NCI-H2227 treated with DMSO at 0.1 percent for 48 hours (cell line): Measurements from ENCODE around the gene LPIN1.

ENCODE experiments used
- DNase-seq: peaks from one replicate; lab custom pipeline; 2025; lab: John Stamatoyannopoulos, UW

LPIN1 gene

DNA sequence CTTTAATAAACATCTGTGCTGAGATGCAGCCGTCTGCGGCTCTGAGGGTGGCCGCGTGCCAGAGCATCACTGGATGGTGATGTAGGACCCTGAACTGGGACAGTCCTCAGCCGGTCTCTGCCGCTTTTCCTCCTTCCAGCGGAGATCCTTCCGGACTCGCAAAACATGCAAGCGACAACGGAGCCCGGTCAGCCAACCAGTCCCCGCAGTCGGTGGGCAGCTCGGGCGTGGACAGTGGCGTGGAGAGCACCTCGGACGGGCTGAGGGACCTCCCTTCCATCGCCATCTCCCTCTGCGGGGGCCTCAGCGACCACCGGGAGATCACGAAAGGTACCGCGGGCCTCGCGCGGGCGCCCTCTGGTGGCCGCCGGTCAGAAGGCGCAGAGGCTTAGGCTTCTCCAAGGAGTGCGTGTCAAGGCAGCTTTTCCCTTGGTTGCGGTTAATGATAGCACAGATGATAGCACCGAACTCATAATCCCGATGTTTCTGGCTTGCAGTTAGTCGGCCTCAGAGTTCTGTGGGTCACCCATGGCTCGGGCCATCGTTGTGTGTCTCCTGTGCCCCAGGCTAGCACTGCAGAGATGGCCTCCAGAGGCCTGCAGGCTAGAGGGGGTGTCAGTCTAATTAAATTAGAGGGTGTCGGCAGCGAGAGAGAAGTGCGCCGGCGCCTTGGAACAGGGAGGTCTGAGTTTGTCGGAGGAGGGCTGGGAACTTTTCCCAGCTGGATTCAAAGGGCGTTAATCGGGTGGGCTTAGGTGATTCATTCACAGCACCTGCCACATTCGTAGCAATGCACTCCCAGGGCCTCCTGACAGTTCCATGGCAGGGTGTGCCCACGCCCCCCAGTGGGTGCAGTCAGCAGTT is 38.5 kb downstream of the LPIN1 start:
- no peak for DNase-seq

DNA sequence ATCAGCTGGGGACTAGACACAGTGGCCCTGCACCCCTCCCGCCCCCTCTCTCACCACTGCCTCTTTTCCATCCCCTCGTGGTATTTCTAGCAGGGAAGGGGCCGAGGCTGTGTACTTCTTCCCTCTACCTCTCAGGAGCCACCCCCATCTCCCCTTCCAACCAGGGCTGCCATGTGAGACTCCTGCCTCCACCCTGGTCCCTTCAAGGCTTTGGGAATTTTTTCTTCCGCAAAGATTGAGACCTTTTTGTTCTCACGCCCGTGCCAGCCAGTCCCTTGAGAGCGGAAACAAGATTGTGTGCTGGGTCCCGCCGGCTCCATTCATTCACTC is 39.1 kb downstream of the LPIN1 start:
- no peak for DNase-seq

DNA sequence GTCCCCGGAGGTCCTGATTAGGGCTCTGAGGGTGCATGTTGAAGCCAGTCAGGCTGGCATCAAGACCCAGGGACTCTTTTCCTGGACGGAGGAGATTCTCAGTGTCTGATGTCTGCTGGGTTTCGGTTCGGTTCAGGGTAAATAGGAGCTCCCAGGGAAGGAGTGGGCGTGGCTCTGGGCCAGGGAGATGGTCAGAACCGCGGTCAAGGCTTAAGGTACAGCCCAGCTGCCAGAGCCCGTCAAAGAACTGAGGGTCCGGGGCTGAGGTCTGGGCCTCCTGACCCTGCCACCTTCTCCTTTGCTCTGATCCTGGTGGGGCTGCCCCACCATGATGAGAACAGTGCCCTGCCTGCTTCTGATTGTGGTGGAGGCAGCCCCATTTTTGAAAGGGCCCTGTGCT is 39.8 kb downstream of the LPIN1 start:
- DNase-seq = no peak

DNA sequence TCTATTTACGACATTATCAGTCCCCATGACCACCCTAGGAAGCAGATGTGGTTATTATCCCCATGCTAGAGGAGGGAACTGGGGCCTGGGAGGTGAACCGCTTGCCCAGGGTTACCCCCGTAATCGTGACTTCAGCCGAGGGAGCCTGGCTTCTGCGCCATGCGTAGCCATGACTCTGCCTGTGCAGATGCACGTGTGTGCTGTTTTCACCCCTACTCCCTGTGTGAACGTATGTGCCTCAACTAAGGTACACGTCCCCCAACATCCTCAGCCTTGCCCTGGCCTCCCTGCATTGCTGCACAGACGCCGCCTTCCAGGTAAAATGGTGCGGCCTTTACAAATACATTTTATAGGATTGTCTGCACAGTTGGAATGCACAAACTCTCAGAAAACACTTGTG is 40.2 kb downstream of the LPIN1 start:
- DNase-seq = no peak

DNA sequence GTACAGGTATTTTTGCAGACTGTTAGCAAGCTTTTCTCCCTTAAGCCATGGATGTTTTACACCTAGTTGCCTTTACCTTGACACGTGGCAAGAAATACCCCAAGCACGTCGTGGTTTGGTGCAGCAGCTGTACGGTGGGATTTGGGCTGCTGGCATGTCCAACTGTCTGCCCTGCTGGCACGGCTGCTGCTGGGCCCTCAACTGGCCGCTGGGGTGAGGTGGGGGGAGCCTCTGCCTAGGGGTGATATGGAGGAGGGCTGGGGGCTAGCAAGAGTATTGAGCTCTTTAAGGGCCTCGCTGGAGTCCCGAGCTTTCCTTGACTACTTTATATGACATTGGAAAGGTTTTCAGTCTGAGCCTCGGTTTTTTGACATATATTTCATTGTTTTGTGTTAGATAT is 41.6 kb downstream of the LPIN1 start:
- DNase-seq = no peak

DNA sequence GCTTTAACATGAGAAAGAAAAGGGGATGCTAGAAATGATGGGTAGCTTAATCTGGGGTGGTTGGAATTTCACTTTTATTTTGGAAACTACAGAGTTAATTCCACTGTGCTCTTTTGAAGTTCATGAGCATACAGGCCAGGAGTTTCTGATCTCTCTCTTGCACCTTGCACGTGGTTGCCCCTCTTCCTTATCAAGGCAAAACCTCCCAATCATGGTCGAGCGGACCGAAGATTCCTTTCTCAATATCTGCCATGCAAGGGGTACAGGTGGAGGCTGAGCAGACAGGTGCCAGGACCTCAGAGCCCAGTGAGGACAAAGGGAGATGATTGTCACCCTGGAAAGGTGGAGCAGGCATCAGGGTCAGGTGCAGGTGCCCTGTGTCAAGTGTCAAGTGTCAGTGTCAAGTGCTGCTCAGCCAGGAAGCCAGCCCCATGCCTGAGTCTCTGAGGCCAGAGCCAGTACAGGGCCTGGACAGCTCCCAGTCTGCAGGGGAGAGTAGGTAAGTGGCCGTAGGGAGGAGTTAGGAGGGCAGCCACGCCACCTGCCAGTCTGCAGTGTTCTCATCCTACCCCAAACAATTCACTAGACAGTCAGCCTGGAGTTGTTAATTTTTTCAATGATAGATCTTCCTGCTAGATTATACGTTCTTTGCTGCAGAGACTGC is 42.2 kb downstream of the LPIN1 start:
- DNase-seq = peak; percentile 45

DNA sequence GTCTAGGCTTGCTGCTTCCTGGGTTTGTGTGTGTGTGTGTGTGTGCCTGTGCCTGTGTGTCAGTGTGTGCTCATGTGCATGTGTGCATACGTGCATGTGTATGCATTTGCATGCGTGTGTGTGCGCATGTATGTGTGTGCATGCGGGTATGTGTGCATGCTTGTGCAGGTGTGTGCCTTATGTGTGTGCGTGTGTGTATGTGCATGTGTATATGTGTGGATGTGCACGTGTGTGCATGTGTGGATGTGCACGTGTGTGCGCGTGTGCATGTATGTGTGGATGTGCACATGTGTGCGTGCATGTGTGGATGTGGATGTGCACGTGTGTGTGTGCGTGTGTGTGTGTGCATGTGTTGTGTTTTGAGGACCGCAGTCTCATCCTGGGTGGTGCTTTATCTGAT is 42.8 kb downstream of the LPIN1 start:
- DNase-seq = no peak

DNA sequence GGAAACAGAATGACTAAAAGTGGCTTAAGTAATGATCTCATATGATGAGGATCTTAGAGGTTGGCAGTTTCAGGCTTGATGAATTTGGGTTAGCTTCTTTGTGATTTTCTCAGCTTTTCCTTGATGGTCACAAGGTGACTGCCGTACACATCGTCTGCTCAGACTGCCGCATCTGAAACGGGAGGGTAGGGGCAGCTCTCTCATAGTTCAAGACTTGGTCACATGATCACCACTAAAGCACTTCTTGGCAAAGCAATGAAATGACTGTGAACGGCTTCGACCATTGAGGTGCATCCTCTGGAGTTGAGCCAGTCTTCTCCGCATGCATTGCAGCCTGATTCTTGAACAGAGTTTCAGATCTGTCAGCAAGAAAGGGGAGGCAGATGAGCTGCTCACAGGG is 43.8 kb downstream of the LPIN1 start:
- no peak for DNase-seq

DNA sequence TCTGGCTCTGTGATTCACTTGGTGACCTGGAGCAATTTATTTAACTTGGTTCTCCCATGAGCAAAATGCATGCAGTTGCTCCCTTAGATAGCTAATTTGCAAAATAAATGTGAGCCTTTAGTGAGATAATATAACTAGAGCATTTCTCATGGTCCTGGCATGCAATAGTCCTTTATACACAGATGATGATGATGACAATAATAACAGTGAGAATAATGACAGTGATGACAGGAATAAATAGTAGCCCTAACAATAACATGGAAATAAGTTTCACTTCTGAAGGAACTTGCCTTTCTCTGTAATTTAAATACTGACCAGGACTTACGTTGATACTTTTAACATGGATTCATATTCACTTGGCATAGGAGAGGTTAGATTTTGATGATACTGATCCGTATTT is 49.2 kb downstream of the LPIN1 start:
- DNase-seq = no peak

DNA sequence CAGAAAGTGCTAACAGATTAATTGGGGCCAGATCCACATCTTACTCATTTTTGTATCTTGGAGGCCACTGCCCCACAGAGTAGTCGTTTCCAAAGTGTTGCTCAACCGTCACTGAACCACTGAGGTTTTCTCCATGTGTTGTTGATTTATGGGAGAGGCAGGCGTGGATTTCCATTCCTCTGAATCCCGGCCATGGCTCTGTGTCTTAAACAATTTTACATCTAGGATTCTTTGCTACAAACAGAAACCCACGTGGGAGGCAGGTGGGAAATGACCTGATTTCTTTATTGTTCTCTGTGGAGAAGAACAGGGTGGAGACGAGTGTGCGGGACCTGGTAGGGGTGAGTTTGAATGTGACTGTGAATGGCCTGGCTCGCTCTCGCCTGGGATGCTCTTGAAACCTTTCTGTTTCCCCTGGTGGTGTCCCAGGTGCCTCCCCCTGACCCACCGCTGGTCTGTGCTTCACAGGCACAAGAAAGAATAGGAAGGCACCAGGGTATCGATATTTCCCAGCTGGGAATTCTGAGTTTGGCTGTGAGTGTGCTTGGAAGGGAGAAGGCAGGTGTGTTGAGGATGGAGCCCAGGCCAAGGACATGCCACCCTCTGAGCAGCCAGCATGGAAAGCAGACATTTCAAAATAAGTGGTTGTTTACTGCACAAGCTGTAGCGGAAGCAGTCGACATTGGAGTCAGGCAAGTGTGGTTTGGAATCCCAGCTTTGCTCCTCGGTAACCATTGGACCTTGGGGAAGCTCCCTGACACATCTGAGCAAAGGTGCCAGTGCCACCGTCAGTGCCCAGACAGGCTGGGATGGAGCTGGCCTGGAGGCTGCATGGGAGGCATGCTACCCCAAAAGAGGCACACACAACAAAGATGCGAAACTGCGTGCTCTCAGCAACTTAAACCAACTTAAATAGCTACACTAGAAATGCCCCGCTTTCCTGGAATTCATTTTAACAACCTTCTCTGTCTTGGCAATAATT is 50.0 kb downstream of the LPIN1 start:
- DNase-seq = no peak

DNA sequence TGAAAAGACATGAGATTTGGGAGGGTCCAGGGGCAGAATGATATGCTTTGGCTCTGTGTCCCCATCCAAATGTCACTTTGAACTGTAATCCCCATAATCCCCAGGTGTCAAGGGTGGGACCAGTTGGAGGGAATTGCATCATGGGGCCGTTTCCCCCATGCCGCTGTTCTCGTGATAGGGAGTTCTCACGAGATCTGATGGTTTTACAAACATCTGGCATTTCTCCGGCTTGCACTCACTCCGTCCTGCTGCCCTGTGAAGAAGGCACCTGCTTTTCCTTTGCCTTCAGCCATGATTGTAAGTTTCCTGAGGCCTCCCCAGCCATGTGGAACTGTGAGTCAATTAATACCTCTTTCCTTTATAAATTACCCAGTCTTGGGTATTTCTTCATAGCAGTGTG is 51.4 kb downstream of the LPIN1 start:
- DNase-seq = no peak

DNA sequence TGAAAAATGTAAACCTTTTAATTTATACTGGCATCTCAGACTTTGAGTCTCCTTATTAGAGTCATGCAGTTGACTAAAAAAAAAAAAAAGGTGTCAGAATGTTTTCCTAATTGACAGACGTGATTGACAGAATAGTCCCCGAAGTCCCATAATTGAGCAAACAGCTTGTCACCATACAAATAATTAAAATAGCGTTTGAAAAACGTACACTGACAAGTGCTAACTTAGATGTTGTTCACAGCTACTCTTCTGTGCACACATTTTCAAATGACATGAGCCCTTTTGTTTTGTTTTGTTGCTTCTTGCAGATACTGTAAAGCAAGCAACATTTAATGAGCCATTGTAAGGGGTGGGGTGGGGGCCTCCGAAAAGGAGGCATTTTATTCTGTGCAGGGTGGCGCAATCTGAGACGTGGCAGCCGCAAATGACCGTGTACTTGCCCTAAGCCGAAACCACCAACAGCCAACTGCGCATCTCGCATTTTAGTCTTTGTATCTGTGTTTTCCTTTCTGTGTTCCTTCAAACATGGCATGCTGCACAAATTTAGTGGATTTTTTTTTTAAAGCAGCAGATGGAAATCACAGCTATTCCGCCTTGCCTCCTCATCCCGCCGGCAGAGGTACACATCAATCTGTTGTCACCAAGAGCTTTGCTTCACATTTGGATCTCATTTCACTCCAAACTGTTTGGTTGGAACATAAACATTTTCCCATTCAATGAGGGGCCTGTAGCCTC is 52.4 kb downstream of the LPIN1 start:
- DNase-seq = no peak

DNA sequence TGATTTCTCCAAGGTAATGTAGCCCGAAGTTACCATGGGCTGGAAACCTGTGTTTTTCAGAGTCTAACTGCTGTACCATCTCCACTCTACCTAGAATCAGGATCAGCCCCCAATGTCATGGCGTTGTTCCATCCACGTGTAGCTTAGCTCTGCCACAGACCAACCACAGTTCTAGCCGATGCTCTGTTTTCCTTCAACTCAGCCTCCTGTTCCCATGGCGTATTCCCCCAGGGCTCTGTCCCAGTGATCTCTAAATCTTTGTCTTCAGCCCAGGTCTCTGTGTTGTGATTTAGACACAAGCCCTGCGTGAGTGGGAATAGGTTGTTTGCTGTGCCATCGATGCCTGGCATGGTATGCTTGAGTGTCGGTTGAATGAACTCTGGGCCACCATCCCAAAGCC is 53.4 kb downstream of the LPIN1 start:
- no peak for DNase-seq

DNA sequence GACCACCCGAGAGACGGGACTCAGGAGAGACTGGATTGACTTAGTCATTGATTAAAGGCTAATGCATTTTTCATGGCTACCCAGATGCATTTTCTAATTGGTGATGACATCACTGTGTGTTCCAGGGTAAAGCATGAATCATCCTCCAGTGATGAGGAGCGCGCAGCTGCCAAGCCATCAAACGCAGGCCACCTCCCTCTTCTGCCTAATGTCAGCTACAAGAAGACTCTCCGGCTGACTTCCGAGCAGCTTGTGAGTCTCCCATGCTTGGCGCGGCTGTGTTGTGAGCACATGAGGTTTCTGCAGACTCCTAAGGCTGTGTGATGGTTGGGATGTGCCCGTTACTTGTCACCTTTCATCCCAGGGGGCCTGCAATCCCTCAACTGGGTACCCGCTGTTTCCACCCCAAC is 56.4 kb downstream of the LPIN1 start:
- DNase-seq = no peak

DNA sequence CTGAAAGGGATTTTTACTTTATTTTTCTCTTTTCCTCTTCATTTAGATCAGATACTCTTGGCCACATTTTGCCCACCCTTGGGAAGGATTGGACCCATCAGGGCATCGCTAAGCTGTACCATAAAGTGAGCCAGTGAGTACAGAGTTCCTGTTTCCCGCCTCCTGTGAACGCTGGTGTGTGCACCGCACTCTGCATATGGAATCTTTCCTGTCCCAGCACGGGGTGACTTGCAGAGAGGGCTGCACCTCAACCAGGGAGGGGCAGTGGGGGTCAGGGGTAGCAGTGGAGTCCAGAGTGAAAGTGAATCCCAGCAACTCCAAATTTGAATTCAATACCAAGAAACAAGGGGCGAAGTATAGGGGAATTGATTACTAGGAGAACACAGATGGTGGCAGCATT is 58.6 kb downstream of the LPIN1 start:
- no peak for DNase-seq

DNA sequence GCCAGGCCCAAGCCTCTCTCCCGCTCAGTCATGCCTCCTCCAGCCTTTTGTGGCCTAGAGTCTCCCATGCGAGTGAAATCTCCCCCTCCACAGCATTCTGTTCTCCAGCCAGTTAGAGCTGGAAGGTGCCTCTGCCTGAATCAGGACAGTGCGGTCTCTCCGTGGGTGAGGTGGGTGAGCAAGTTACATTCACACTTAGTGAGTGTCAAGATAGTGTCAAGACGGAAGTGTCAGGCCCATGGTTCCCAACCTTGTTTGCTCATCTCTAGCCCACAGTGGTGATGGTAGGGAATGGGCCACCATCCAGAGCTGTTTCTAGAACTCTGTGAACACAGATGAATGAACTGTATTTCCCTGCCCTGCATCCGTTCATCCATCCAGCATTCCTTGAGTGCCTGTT is 59.5 kb downstream of the LPIN1 start:
- DNase-seq = no peak

DNA sequence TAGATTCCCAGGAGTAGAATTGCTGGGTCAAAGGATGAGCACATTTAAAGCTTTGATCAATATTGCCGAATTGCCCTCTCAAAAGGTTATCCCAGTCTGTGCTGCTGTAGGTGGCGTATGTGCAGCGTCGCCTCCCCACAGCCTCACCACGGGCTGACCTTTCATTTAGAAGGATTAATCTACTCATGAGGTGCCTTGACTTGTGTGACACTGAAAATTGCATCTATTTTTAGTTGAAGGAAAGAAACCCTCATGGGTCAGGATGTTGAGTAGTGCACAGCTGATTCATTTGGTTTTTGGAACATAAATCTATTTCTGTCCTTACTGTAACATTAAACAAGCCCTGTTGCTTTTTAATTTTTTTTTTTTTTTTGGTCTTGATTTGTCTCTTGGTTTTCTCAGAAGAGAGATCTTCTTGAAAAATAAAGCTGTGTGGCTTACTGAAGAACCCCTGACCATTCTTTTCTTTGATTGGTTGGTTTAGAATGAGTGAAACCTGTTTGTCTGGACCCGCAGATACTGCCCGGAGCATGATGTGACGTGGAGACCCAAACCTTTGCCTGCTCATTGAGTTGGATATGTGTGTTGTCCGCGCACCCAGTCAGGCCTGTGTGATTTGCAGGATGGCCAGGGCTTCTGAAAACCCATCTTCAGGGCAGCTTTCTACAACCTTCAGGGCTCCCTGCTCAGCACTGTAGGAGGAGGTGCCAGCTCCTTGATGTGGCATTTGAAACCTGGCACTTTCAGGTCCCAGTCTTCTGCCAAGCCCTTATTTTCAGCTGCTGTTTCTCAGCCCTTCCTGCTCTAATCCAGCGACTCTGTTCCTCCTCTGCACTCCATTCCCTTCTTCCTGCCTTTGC is 61.0 kb downstream of the LPIN1 start:
- DNase-seq = no peak

DNA sequence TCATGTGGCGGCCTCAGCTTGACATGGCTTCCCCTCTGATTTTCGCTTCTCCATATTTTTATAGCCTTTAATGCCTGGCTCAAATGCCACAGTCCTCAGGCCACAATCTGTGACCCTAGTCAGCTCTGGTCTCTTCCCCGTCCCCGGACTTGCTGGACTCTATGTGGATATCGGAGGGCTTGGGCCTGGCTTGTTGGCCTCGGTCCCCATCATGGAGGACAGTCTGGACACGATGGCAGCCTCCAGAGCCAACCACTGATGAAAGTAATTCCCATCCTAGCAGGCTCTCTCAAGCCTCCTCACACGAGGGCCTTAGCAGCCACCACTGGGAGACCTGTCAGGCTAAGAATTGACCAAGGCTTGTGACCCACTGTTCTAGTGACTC is 61.6 kb downstream of the LPIN1 start:
- DNase-seq = no peak

DNA sequence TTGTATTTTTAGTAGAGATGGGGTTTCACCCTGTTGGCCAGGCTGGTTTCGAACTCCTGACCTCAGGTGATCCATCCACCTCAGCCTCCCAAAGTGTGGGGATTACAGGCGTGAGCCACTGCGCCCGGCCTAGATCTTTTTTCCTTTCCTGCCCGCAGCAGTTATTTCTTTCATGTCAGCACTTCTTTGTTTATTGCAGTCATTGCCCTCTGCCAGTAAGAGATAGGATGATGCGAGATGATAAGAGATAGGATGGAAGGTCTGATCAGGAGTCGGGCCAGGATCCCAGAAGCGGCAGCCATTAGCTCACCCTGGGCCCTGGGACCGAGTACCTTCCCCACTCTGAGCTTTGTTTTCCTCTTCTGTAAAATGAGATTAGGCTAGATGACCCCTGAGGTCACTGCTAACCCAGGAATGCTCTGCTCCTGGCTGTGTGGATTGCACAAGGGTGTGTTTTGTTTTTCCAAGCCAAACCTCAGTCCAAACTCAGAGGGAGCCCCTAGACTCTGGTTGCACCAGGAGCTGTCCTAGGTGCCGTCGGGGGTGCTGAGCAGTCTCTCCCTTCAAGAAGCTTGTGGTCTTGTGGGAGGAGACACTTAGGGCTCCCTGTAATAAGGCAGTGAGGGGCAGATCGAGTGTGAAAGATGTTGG is 63.3 kb downstream of the LPIN1 start:
- DNase-seq = no peak

DNA sequence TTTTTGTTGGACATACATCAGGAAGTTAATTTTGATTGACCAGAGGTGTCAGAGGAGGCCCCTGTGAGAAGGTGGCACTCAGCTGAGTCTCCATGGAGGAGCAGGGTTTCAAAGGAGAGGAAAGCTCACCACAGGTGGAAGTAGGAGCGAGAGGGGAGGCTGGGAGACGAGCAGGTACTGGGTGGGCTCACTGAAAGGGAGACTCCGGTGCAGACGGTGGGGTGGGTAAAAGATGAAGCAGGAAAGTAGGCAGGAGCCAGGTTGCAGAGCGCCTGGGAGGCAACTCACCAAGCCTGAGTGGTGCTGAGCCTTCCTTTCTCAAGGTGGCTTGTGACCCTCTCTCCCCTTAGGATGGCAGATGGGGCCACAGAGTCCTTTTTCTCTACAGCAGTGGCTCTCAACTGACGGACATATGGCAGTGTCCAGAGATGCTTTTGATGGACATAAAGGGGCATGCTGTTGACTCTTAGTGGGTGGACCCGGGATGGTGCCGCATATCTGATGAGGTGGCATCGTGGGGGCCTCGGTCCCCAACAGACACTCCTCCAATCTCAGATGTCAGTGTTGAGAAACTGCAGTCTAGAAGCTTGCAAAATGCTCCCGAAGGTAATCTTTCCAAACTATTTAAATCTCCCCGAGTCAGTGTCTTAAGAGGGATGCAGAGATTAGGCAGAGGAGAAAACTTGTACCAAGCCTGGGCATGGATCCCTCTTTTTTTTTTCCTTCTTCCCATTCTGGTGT is 64.0 kb downstream of the LPIN1 start:
- DNase-seq = no peak
